Nephron (organoid): ENCODE measurements around the gene LSP1.

Experiments
- H3K27ac Mint-ChIP-seq, 3 experiments: 2 replicates each; pipeline ENCODE4 v1.8.0; 2020; ENCODE audit warnings: mixed read lengths in 3 of 3, mild to moderate bottlenecking in 2 of 3, moderate library complexity in 1 of 3
- H3K27me3 Mint-ChIP-seq: 2 replicates; pipeline ENCODE4 v1.8.0; 2021; ENCODE audit warnings: low read depth, mild to moderate bottlenecking, moderate library complexity, mixed read lengths
- H3K36me3 Mint-ChIP-seq: 2 replicates; pipeline ENCODE4 v1.8.0; 2020; ENCODE audit warnings: low read depth, mixed read lengths
- H3K4me1 Mint-ChIP-seq: 2 replicates; pipeline ENCODE4 v1.8.0; 2020; ENCODE audit warnings: mixed read lengths
- H3K4me3 Mint-ChIP-seq, 3 experiments: 2 replicates each; pipeline ENCODE4 v1.8.0; 2020; ENCODE audit warnings: mild to moderate bottlenecking in 3 of 3, mixed read lengths in 3 of 3, moderate library complexity in 2 of 3
- H3K9me3 Mint-ChIP-seq: 2 replicates; pipeline ENCODE4 v1.8.0; 2020; ENCODE audit warnings: mixed read lengths
- CTCF ChIP-seq, 3 experiments: fragments of 200-600 bp; sonication (generic); IDR thresholded peaks; one replicate each; pipeline ENCODE4 v1.5.0; 2021; ENCODE audit warnings: antibody characterized with exemption in 3 of 3; ENCODE audit not compliant: unreplicated experiment in 3 of 3

LSP1 gene

GRCh38 chr11:1845095-1845429, 7.8 kb upstream of the LSP1 start:
- TF ChIP-seq CTCF (IDR thresholded peaks at IDR 0.05; ENCODE audit: unreplicated experiment in 3 of 3) = no peak
- H3K4me1 Mint-ChIP-seq = peaks cover 31% of the 10 kb centered on the region
- H3K36me3 Mint-ChIP-seq = no peaks in the 10 kb centered on the region
- peak overlapping the region in 2 of 3 experiments; percentile 2 to 20 for H3K4me3 Mint-ChIP-seq
- peaks cover 6% of the 10 kb centered on the region for H3K27me3 Mint-ChIP-seq
- no peaks in the 10 kb centered on the region for H3K9me3 Mint-ChIP-seq
- peak overlapping the region; percentile 44 to 80 (median 75) for H3K27ac Mint-ChIP-seq

GRCh38 chr11:1845561-1846452, 7.1 kb upstream of the LSP1 start:
- no peak for TF ChIP-seq CTCF (IDR thresholded peaks at IDR 0.05; ENCODE audit: unreplicated experiment in 3 of 3)
- Mint-ChIP-seq H3K27ac (peak overlapping the region; percentile 44 to 80 (median 75)), H3K9me3 (no peaks in the 10 kb centered on the region), H3K27me3 (peaks cover 6% of the 10 kb centered on the region), H3K4me1 (peaks cover 34% of the 10 kb centered on the region), H3K36me3 (no peaks in the 10 kb centered on the region), H3K4me3 (no peak overlapping the region)

GRCh38 chr11:1846453-1846932, 6.4 kb upstream of the LSP1 start:
- Mint-ChIP-seq H3K9me3 (no peaks in the 10 kb centered on the region), H3K36me3 (no peaks in the 10 kb centered on the region), H3K4me3 (no peak overlapping the region), H3K27ac (peak overlapping the region in 2 of 3 experiments; percentile 35 to 57), H3K4me1 (peaks cover 35% of the 10 kb centered on the region), H3K27me3 (peaks cover 6% of the 10 kb centered on the region)
- TF ChIP-seq CTCF (IDR thresholded peaks at IDR 0.05; ENCODE audit: unreplicated experiment in 3 of 3) = no peak

GRCh38 chr11:1847006-1847735, 5.7 kb upstream of the LSP1 start:
- H3K27me3 Mint-ChIP-seq = peaks cover 6% of the 10 kb centered on the region
- peak overlapping the region; percentile 10 to 57 (median 56) for H3K27ac Mint-ChIP-seq
- no peaks in the 10 kb centered on the region for H3K9me3 Mint-ChIP-seq
- no peaks in the 10 kb centered on the region for H3K36me3 Mint-ChIP-seq
- peaks cover 35% of the 10 kb centered on the region for H3K4me1 Mint-ChIP-seq
- TF ChIP-seq CTCF (IDR thresholded peaks at IDR 0.05; ENCODE audit: unreplicated experiment in 3 of 3) = no peak
- no peak overlapping the region for H3K4me3 Mint-ChIP-seq

GRCh38 chr11:1847926-1848639, 4.8 kb upstream of the LSP1 start:
- Mint-ChIP-seq H3K36me3 (no peaks in the 10 kb centered on the region), H3K4me1 (peaks cover 35% of the 10 kb centered on the region), H3K27me3 (peaks cover 6% of the 10 kb centered on the region), H3K9me3 (no peaks in the 10 kb centered on the region), H3K4me3 (no peak overlapping the region), H3K27ac (peak overlapping the region; percentile 10 to 56 (median 37))
- TF ChIP-seq CTCF (IDR thresholded peaks at IDR 0.05; ENCODE audit: unreplicated experiment in 3 of 3) = no peak
